Natural killer cell treated with Interleukin-12 subunit alpha and Interleukin-12 subunit beta and Interleukin-15 and Interleukin-18, amount 100 ng/mL, for 72 hours (primary cell): Measurements from ENCODE around the gene EDN2. TPM values are rescaled to one million over a fixed set of nuclear protein-coding genes. Genes with fewer than 3 reads are reported as not detected.

Source experiments
- ATAC-seq, 2 donors: fragments of 150-1000 bp; cut with Tn5 transposase in 1 of 2; sonication (Bioruptor Pico), chemical (Tn5 transposase) in 1 of 2; 2 replicates each; pipeline ENCODE4 v1.10.0; 2021
- DNase-seq: peaks from one replicate; pipeline ENCODE4 v3.0.0; 2022; ENCODE audit warnings: low spot score
- H3K27ac Mint-ChIP-seq, 2 donors: 1 replicate in 1 of 2; 2 replicates in 1 of 2; pipeline ENCODE4 v1.8.0; 2022; ENCODE audit warnings: mixed read lengths in 2 of 2, mild to moderate bottlenecking in 1 of 2, moderate library complexity in 1 of 2
- H3K27me3 Mint-ChIP-seq, 2 donors: 1 replicate in 1 of 2; 2 replicates in 1 of 2; pipeline ENCODE4 v1.8.0; 2022; ENCODE audit warnings: mixed read lengths in 2 of 2
- H3K36me3 Mint-ChIP-seq: one replicate; pipeline ENCODE4 v1.8.0; 2022; ENCODE audit warnings: mixed read lengths
- H3K4me1 Mint-ChIP-seq, 2 donors: 1 replicate in 1 of 2; 2 replicates in 1 of 2; pipeline ENCODE4 v1.8.0; 2022; ENCODE audit warnings: low read depth in 2 of 2, mixed read lengths in 2 of 2, mild to moderate bottlenecking in 1 of 2
- H3K4me3 Mint-ChIP-seq: one replicate; pipeline ENCODE4 v1.8.0; 2022; ENCODE audit warnings: mixed read lengths
- H3K9me3 Mint-ChIP-seq: 2 replicates; pipeline ENCODE4 v1.8.0; 2022; ENCODE audit warnings: mixed read lengths
- total RNA-seq, 2 donors: library from RNA; stranded (reverse); gene quantifications; one replicate each; pipeline ENCODE4 v1.2.3, GENCODE V29; 2022

Gene EDN2
- total RNA-seq, 2 donors from 2014 or later, result not detected

- DNase-seq (no peak), ATAC-seq (no peak)
- Mint-ChIP-seq H3K4me3 (no peak overlapping the region), H3K4me1 (no peaks in the 10 kb centered on the region), H3K36me3 (no peaks in the 10 kb centered on the region), H3K27ac (no peak overlapping the region), H3K27me3 (peaks cover 0 to 2% of the 10 kb centered on the region in 2 donors), H3K9me3 (no peaks in the 10 kb centered on the region)
Measured at GRCh38 chr1:41464885-41465284, 19.6 kb downstream of the EDN2 start.

- DNase-seq (no peak), ATAC-seq (no peak)
Measured at GRCh38 chr1:41463516-41463915, 21.0 kb downstream of the EDN2 start.

GRCh38 chr1:41462680-41463004, 21.8 kb downstream of the EDN2 start:
- Mint-ChIP-seq H3K4me3 (no peak overlapping the region), H3K27me3 (peaks cover 5 to 6% of the 10 kb centered on the region in 2 donors), H3K36me3 (no peaks in the 10 kb centered on the region), H3K27ac (no peak overlapping the region), H3K9me3 (no peaks in the 10 kb centered on the region), H3K4me1 (no peaks in the 10 kb centered on the region)
- DNase-seq (no peak), ATAC-seq (no peak)

More at GRCh38 chr1:41463516-41463915, 21.0 kb downstream of the EDN2 start:
- Mint-ChIP-seq H3K36me3 (no peaks in the 10 kb centered on the region), H3K4me3 (no peak overlapping the region), H3K4me1 (no peaks in the 10 kb centered on the region), H3K27ac (no peak overlapping the region), H3K9me3 (no peaks in the 10 kb centered on the region), H3K27me3 (peaks cover 5 to 6% of the 10 kb centered on the region in 2 donors)

GRCh38 chr1:41461790-41462679, 22.4 kb downstream of the EDN2 start:
- H3K27me3 Mint-ChIP-seq, result peaks cover 5 to 6% of the 10 kb centered on the region in 2 donors
- H3K4me3 Mint-ChIP-seq, result no peak overlapping the region
- DNase-seq, result no peak
- H3K27ac Mint-ChIP-seq, result no peak overlapping the region
- H3K36me3 Mint-ChIP-seq, result no peaks in the 10 kb centered on the region
- ATAC-seq, result no peak
- no peaks in the 10 kb centered on the region for H3K9me3 Mint-ChIP-seq
- H3K4me1 Mint-ChIP-seq, result no peaks in the 10 kb centered on the region

DNA sequence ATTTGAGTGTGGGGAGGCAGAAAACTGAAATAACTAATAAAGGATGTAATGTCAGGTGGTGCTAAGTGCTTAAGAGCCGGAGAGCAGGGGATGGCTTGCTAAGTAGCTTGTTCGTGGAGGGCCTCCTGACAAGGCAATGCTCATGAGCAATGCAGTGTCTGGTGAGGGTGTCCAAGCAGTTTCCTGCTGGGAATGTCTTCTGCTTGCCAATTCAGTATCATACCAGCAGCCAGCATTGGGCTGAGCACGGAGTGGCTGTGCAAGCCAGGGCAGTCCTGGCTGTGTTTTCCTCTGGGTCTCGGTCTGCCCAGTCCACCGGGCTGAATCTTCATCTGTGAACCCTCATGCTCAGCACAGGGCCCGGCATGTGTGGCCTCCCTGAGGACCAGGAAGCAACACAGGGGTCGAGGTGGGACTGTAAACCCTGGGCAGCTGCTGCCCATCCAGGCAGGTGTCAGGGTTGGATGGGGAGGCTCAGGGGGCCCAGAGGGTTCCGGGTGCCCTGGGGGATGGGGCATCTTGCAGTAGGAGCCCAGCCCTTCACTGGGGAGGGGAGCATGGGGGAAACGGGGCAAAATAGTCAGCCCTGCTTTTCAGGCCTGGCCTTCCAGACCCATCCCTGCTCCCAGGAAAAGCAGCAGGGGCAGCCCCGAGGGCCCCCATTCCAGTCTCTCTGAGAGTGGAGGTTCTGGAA, 27.5 kb downstream of the EDN2 start:
- Mint-ChIP-seq H3K36me3 (no peaks in the 10 kb centered on the region), H3K9me3 (no peaks in the 10 kb centered on the region), H3K4me1 (no peaks in the 10 kb centered on the region), H3K4me3 (no peak overlapping the region), H3K27ac (no peak overlapping the region), H3K27me3 (peaks cover 4 to 13% of the 10 kb centered on the region in 2 donors)
- DNase-seq, result no peak
- no peak for ATAC-seq

- Mint-ChIP-seq H3K9me3 (no peaks in the 10 kb centered on the region), H3K27ac (no peak overlapping the region), H3K27me3 (peaks cover 4 to 13% of the 10 kb centered on the region in 2 donors), H3K4me3 (no peak overlapping the region), H3K4me1 (no peaks in the 10 kb centered on the region), H3K36me3 (no peaks in the 10 kb centered on the region)
- DNase-seq, result no peak
- ATAC-seq, result no peak
Measured at GRCh38 chr1:41455479-41456332, 28.8 kb downstream of the EDN2 start.

GRCh38 chr1:41454406-41454805, 30.1 kb downstream of the EDN2 start:
- no peak overlapping the region for H3K27ac Mint-ChIP-seq
- no peaks in the 10 kb centered on the region for H3K36me3 Mint-ChIP-seq
- H3K27me3 Mint-ChIP-seq, result peaks cover 7 to 18% of the 10 kb centered on the region in 2 donors
- DNase-seq (no peak), ATAC-seq (peak in 1 of 2 donors; percentile 16)
- no peaks in the 10 kb centered on the region for H3K4me1 Mint-ChIP-seq
- H3K4me3 Mint-ChIP-seq, result no peak overlapping the region
- no peaks in the 10 kb centered on the region for H3K9me3 Mint-ChIP-seq

DNA sequence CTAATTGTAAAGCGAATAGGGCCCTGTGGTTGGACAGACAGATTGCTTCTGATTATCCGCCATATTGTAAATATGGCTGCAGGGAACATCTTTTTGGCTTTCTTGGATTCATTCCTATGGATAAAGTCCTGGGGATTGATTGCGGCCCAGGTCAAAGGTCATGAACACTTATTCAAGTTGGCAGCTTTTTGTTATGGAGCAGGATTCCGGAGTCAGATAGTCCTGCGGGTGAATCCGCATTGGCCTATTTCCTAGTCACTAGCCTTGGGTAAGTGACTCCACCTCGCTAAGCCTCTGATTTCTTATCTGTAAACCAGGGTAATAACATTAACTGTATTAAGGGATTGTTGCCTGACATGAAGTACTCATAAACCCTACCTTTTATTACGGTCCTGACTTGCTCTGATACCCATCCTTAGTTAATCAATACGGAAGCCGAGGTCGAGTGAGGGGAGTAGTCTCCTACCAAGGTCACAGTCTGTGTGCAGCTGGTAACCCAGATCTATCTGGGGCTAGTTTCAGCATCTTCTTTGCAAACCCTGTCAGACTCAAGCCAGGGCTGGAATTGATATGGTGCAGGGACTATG, 31.7 kb downstream of the EDN2 start:
- Mint-ChIP-seq H3K36me3 (no peaks in the 10 kb centered on the region), H3K27ac (no peak overlapping the region), H3K4me3 (no peak overlapping the region), H3K4me1 (no peaks in the 10 kb centered on the region), H3K27me3 (peaks cover 6 to 19% of the 10 kb centered on the region in 2 donors), H3K9me3 (no peaks in the 10 kb centered on the region)
- DNase-seq (no peak), ATAC-seq (no peak)

- no peaks in the 10 kb centered on the region for H3K4me1 Mint-ChIP-seq
Measured at GRCh38 chr1:41450747-41451285, 33.7 kb downstream of the EDN2 start.

DNA sequence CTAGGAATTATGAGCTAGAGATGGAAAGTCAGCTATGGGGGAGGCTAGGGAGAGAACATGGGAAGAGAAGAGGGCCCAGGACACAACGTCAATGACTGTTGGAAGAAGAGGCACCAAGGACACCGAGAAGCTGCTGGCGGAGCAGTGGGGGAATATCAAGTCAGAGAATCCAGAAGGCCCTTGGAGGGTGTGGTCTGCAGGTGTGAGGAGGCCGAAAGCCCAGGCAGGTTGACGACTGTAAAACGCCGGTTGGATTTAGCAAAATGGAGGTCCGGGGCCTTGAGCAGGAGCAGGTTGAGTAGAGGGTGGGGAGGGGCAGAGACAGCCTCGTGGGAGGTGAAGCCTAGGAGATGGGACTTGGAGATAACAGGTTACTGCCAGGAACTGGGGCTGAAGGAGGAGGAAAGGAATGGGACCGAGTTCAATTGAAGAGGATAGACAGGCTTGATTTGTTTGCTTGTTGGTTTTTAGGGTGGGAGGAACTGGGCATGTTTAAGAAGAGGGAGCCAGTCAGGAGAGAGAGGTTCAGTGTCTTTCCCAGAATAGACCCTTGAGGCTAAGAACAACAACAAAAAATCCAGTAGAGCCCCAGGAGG, 35.1 kb downstream of the EDN2 start:
- no peaks in the 10 kb centered on the region for H3K4me1 Mint-ChIP-seq
- peaks cover 3% of the 10 kb centered on the region for H3K9me3 Mint-ChIP-seq
- ATAC-seq (no peak), DNase-seq (no peak)
- peaks cover 11 to 15% of the 10 kb centered on the region in 2 donors for H3K27me3 Mint-ChIP-seq
- no peak overlapping the region for H3K27ac Mint-ChIP-seq
- H3K36me3 Mint-ChIP-seq, result no peaks in the 10 kb centered on the region
- no peak overlapping the region for H3K4me3 Mint-ChIP-seq

More at GRCh38 chr1:41450747-41451285, 33.7 kb downstream of the EDN2 start:
- Mint-ChIP-seq H3K27me3 (peaks cover 11 to 15% of the 10 kb centered on the region in 2 donors), H3K36me3 (no peaks in the 10 kb centered on the region), H3K9me3 (no peaks in the 10 kb centered on the region), H3K27ac (no peak overlapping the region), H3K4me3 (no peak overlapping the region)
- no peak for ATAC-seq
- DNase-seq, result no peak

DNA sequence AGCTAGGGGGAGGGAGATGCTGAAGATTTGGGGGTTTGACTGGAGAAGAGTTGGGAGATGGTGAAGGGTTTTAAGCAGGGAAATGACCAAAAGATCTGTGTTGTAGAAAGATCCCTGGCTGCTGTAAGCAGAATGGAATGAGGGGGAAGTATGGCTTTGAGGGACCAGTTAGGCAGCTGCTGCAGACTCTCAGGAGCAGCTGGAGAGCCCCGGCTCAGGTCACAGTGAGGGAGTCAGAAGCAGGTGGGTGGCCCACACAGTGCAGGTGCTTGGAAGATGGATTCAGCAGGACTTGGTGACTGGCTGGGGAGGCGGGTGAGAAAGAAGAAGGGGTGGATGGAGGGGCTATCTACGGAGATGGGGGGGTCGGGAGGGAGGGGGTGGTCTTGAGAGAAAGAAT, 35.7 kb downstream of the EDN2 start:
- no peak for ATAC-seq
- H3K27ac Mint-ChIP-seq, result no peak overlapping the region
- peaks cover 3% of the 10 kb centered on the region for H3K9me3 Mint-ChIP-seq
- DNase-seq, result no peak
- no peaks in the 10 kb centered on the region for H3K4me1 Mint-ChIP-seq
- no peak overlapping the region for H3K4me3 Mint-ChIP-seq
- peaks cover 11 to 15% of the 10 kb centered on the region in 2 donors for H3K27me3 Mint-ChIP-seq
- no peaks in the 10 kb centered on the region for H3K36me3 Mint-ChIP-seq

GRCh38 chr1:41447995-41448770, 36.3 kb downstream of the EDN2 start:
- peaks cover 11 to 15% of the 10 kb centered on the region in 2 donors for H3K27me3 Mint-ChIP-seq
- peak in 1 of 2 donors; percentile 31 for ATAC-seq
- DNase-seq, result no peak
- no peak overlapping the region for H3K27ac Mint-ChIP-seq
- H3K4me1 Mint-ChIP-seq, result no peaks in the 10 kb centered on the region
- H3K9me3 Mint-ChIP-seq, result peaks cover 3% of the 10 kb centered on the region
- H3K4me3 Mint-ChIP-seq, result no peak overlapping the region
- H3K36me3 Mint-ChIP-seq, result no peaks in the 10 kb centered on the region
